ENCODE results near the gene NDUFV1.
"Not testable (repeated sequence)": the region's sequence is repeated elsewhere in the genome, so short reads cannot be mapped to it uniquely, and the experiment has no call there.

The NDUFV1 gene

DNA sequence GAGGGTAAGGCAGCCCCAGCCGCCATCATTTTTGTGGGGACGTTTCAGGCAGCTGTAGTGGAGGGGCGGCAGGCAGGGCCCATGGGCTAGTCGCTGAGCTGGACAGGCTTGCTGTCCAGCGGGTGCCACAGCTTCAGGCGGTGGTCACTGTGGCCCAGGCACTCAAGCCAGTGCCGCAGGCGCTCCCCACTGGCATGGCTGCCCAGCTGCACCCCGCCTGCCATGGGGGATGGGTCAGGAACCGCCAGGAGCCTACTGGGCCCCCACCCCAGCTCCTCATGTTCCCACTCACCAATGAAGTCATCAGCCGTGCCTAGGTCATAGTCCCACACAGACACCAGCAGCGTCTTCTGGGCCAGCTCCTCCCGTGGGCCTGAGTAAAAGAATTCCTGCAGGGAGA lies 6.0 kb downstream of the NDUFV1 start:
- no peak for DNase-seq

DNA sequence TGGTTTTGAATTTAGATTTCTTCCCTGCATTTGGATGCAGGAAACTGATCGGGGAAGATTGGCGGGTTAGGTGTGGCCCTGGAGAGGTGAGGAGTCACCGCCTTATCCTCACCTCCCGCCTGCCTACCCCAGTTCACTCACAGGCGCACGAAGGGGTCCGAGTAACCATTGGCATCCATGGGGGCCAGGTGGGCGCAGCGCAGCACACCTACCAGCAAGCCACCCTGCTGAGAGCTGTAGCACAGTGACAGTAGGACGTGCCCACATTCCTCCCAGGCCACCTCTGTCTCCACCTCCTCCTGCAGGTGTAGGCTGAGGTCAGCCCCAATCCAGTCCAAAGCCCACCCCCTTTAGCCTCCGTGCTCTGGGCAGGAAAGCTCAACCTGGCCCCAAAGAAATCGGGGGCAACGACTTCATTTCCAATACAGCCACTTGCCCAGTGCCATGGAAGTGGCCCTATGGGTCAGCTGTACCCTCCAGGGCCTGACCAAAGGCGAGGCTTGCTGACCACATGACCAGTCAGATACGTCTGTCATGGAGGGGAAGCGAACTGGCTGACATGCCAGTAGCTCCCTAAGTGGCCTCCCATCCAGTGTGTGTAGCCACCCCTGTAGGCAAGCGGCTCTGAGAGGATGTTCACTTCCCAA lies 6.7 kb downstream of the NDUFV1 start:
- DNase-seq: no peak

DNA sequence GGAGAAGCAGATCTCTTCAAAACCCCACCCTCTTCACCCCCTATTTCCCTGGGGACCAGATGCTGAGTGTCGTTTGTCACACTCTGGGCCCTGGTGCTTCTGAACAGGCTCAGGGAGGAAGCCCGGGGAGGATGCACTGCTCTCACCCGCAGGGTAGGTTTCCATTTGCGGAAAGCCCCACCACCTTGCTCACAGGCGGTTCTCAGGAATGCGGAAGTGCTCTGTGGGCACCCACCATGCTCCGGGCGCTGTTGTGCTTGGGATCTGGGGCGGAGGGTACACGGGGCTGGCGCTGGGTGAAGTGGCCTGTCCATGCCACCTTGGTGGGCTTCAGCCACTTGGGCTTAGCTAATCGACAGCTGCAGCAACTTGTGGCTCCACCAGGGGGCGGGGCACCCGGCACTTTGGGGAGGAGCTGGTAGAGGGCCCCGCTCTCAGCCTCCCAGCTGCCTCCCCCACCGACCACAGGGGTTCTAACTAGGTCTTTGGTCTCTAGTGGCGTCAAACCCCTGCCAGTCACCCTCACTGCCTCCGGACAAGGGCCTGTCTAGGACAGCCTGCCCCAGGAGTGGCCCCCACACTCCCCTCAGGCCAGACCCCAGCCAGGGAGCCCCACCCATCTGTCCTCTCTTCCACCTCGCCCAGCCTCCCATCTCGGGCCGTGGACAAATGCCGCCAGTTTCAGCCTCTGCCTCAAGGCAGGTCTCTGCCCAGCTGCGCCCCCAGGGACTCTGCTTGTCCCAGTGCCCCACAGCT lies 7.4 kb downstream of the NDUFV1 start:
- DNase-seq: peak; percentile 58

DNA sequence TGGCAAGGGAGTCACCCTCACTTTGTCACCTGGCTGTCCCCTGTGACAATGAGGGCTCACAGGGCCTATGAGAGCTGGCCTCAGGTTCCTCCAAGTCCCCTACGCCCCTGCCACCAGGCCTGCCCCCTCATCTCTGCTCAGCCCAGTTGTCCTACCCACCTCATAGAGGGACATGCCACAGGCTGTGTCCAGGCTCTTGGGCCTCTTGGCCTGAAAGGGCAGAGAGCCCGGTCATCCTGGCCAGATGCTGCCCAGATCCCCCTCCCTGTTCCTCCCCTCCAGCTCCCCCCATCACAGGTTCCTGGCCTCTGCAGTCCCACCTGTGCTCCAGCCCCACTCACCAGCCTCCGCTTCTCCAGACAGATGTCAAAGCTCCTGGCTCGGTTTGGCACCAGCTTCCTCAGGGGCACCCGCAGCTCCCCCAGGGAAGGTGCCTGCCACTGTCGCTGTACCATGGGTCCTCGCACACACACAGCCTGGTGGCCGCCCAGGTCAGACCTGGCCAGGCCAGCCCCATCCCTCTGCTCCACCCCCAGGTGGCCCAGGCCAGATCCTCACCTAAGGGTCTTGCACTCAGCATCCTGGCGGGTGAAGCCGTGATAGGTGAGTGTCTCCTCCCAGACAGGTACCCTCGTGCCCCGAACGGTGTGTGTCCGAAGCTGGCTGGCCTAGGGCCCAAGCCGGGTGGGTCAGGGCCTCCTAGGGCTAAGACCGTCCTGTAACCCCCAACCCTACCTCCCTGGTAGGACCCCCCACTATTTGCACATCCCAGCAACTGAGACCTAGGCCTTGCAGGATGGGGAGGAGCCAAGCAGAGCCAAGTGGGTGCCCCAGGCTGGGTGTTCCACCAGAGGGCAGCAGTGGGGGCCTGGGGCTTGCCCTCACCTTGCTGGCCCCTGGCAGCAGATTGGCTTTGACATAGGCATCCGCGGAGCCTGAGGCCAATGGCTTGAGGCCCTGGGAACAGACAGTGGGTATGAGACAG lies 8.3 kb downstream of the NDUFV1 start:
- peak; percentile 47 for DNase-seq

DNA sequence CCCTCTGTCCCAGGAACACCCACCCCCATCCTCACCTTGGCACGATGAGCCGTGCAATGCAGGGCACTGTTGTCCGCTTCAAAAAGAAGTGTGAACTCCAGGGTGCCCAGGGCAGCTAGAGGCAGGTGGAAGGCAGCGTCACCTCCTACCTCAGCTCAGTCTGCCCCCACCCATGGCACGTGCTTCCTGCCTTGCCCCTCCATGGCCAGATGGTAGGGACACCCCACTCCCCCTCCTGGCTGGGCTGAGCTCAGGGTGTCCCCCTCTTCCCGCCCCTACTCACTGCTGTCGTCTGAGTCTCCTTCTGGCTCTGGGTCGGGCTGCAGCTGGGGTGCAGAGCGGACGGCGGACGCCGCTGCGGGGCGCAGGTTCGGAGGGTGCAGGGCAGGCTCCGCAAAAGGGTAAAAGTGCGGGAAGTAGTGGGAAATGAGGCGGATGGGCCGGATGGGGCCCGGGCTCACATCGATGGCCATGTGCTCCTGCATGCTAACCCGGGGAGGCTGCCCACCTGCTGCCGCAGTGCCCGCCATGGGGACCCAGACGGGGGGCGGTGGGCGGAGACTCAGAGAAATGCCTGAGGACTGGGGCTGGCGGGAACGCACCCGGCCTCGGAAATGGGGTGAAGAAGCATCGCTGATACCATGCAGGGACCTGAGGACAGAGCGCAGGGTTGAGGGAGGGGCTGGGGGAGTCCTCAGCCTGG lies 9.1 kb downstream of the NDUFV1 start:
- peak; percentile 41 for DNase-seq

DNA sequence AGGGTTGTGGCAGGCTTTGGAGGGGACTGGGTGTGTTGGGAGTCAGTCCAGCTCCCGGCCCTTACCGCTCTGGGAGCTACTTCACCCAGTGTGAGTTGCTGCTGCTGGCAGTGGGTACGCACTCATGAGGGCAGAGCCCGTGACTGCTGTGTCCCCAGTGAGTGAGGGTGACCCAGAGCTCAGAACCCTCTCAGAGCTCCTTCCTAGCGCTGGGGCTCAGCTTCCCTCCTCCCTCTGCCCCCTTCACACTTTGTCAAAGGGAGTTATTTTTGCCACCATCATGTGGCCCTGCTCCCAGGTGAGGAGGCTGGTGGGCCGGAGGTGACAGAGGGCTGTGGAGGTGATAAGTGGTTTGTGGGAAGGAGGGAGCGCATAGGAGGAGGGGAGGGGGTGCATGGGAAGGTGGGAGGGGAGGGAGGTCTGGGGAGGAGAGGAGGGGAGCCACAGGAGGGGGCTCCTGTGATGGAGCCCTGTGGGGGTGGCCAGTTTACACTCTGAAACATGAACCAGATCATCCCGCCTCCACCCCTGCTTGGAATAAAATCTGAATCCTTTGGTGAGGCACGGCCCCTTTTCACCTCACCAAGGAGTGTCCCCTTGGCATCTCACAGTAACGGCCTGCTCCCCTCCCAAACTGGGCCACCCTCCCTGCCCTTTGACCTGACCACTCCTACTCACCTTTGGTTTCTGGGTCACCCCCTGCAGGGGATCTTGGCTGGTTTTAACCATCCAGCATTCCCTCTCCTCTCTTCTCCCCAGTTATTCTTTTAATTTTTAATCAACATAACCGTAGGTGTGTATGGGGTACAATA lies 9.9 kb downstream of the NDUFV1 start:
- no peak for DNase-seq

DNA sequence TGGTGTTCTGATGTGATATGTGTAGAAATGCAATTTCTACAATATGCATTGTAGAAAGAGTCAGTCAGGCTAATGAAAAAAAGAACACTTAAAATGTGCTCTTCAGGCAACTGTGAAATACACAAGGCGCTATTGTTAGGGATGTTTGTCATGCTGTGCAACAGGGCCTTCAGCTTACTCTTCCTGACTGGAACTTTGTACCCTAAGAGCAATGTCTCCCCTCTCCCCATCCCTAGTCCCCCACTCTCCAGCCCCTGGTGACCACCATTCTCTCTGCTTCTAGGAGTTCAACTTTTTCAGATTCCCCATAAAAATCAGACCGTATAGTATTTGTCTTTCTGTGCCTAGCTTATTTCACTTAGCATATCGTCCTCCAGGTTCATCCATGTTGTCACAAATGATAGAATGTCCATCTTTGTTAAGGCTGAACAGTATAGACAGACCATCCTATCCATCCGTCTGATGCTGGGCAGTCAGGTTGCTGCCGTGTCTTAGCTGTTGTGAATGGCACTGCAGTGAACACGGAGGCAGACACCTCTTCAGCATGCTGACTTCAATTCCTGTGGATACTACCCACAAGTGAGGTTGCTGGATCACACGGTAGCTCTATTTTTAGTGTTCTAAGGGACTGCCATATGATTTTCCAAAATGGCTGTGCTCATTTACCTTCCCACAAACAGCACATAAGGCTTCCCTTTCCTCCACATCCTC lies 10.7 kb downstream of the NDUFV1 start:
- no peak for DNase-seq

DNA sequence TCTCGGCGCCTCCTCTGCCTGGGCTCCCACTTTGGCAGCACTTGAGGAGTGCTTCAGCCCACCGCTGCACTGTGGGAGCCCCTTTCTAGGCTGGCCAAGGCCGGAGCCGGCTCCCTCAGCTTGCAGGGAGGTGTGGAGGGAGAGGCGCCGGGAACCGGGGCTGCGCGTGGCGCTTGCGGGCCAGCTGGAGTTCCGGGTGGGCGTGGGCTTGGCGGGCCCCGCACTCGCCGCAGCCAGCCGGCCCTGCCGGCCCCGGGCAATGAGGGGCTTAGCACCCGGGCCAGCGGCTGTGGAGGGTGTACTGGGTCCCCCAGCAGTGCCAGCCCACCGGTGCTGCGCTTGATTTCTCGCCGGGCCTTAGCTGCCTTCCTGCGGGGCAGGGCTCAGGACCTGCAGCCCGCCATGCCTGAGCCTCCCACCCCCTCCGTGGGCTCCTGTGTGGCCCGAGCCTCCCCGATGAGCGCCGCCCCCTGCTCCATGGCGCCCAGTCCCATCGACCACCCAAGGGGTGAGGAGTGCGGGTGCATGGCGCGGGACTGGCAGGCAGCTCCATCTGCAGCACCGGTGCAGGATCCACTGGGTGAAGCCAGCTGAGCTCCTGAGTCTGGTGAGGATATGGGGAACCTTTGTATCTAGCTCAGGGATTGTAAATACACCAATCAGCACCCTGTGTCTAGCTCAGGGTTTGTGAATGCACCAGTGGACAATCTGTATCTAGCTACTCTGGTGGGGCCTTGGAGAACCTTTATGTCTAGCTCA lies 12.3 kb downstream of the NDUFV1 start:
- DNase-seq: not testable (repeated sequence)

DNA sequence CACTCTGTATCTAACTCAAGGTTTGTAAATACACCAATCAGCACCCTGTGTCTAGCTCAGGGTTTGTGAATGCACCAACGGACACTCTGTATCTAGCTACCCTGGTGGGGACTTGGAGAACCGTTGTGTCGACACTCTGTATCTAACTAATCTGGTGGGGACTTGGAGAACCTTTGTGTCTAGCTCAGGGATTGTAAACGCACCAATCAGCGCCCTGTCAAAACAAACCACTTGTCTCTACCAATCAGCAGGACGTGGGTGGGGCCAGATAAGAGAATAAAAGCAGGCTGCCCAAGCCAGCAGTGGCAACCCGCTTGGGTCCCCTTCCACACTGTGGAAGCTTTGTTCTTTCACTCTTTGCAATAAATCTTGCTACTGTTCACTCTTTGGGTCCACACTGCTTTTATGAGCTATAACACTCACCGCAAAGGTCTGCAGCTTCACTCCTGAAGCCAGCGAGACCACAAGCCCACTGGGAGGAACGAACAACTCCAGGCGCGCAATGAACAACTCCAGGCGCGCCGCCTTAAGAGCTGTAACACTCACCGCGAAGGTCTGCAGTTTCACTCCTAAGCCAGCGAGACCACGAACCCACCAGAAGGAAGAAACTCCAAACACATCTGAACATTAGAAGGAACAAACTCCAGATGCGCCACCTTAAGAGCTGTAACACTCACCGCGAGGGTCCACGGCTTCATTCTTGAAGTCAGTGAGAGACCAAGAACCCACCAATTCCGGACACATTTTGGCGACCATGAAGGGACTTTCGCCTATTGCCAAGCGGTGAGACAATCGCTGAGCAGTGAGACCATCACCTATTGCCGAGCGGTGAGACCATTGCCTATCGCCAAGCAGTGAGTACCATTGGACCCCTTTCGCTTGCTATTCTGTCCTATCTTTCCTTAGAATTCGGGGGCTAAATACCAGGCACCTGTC lies 13.2 kb downstream of the NDUFV1 start:
- not testable (repeated sequence) for DNase-seq

DNA sequence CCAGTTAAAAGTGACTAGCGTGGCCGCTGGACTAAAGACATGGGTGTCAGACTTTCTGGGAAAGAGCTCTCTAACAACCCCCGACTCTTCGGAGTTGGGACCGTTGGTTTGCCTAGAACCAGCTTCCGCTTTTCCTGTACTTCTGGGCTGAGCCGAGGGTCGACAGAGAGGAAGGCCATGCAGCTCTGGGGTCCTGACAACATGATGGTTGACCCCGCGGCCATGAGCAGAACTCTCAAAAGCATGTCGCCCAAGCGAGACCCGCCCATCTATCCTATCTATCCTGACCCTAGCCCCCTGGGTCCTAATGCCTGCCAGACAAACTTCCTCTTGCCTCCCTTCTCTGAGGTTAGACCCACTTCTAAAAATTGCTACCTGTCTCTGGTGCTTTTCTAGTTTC lies 13.9 kb downstream of the NDUFV1 start:
- DNase-seq: not testable (repeated sequence)

DNA sequence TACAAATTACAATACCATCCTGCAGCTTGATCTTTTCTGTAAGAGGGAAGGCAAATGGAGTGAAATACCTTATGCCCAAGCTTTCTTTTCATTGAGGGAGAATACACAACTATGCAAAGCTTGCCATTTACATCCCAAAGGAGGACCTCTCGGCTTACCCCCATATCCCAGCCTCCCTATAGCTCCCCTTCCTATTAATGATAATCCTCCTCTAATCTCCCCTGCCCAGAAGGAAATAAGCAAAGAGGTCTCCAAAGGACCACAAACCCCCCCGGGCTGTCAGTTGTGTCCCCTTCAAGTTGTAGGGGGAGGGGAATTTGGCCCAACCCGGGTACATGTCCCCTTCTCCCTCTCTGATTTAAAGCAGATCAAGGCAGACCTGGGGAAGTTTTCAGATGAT lies 15.2 kb downstream of the NDUFV1 start:
- DNase-seq: not testable (repeated sequence)

DNA sequence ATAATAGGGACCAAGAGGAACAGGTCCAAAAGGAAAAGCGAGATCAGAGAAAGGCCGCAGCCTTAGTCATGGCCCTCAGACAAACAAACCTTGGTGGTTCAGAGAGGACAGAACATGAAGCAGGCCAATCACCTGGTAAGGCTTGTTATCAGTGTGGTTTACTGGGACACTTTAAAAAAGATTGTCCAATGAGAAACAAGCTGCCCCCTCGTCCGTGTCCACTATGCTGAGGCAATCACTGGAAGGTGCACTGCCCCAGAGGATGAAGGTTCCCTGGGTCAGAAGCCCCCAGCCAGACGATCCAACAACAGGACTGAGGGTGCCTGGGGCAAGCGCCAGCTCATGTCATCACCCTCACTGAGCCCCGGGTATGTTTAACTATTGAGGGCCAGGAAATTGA lies 16.2 kb downstream of the NDUFV1 start:
- not testable (repeated sequence) for DNase-seq

DNA sequence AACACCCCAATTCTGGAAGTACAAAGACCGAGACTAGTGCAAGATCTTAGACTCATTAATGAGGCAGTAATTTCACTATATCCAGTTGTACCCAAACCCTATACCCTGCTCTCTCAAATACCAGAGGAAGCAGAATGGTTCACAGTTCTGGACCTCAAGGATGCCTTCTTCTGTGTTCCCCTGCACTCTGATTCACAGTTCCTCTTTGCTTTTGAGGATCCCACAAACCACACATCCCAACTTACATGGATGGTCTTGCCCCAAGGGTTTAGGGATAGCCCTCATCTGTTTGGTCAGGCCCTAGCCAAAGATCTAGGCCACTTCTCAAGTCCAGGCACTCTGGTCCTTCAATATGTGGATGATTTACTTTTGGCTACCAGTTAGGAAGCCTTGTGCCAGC lies 17.1 kb downstream of the NDUFV1 start:
- not testable (repeated sequence) for DNase-seq

DNA sequence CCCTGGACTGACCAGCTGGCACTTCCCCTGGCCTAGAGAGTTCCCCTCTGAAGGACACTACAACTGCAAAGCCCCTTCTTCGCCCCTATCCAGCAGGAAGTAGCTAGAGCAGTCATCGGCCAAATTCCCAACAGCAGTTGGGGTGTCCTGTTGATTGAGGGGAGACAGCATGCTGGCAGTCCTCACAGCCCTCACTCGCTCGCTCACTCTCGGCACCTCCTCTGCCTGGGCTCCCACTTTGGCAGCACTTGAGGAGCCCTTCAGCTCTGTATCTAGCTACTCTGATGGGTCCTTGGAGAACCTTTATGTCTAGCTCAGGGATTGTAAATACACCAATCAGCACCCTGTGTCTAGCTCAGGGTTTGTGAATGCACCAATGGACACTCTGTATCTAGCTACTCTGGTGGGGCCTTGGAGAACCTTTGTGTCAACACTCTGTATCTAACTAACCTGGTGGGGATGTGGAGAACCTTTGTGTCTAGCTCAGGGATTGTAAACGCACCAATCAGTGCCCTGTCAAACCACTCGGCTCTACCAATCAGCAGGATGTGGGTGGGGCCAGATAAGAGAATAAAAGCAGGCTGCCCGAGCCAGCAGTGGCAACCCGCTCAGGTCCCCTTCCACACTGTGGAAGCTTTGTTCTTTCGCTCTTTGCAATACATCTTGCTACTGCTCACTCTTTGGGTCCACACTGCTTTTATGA lies 19.5 kb downstream of the NDUFV1 start:
- not testable (repeated sequence) for DNase-seq

DNA sequence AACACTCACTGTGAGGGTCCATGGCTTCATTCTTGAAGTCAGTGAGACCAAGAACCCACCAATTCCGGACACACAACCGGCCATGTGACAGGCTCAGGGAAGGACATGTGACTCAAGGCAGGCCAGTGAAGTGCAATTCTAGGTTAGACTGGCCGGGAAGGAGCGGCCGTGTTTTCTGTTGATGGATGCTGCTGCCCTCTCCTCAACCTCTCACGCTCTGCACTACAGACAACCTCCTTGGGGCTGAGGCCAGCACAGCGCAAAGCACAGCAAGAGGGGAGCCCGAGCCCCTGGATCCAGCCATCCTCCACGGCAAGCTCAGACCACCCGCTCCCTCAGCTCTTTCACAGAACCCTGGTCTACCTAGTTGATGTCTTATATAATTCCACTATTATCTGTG lies 20.2 kb downstream of the NDUFV1 start:
- DNase-seq: no peak

DNA sequence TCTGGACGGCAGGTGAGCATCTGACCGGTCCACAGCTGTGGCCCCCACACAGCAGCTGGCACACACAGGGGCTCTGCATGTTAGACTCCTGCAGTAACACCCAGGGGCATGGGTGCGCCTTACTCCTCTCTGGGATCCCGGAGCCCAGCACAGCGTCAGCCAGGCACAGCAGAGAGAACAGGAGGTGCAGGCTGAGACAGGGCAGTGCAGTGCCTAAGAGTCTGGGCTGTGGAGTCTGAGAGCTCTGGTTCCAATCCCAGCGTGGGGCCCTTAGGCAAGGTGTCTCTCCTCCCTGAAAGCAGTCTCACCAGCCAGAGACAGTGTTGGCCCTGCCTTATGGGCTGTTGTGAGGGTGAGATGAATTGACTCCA lies 20.7 kb downstream of the NDUFV1 start:
- DNase-seq: no peak

DNA sequence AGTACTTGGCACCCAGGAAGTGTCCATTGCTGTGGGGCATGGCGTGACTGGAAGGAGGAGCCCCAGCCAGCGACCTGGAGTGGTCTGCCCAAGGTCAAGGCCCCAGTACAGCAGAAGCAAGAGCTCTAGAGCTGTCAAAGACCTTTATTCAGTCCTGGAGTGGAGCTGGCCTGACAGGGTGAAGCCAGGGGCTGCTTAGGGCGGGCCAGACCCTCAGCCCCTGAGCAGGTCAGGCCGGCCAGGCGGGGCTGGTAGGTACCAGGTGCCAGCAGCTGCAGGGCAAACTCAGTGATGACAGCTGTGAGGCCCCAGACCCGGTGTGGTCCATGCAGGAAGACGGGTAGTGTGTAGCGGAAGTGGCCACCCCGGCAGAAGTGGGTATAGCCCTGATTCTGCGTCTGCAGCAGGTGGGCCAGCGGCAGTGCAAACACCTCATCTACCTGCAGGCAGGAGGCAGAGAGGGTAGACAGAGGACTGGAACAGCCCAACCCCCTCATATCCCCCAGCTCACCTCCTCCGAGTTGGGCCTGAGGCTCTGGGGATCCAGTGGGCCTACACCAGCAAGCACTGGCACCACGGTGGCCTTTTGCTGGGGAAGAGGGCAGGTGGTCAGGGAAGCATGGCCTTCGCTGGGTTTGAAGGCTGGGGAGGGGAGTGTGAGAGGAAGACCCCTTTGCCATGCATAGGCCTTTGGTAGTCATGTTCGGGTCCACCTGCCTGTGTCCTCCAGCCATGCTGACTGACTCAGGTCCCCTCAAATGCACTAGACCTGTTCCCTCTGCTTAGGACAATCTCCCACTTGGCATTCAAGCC lies 21.3 kb downstream of the NDUFV1 start:
- no peak for DNase-seq
